GM12878 (cell line): ENCODE results near the gene NUDCD3. TPM values are rescaled to one million over a fixed set of nuclear protein-coding genes. Genes with fewer than 3 reads are reported as not detected.

Source experiments
- ASH2L ChIP-seq: fragments of 300-600, 200-600 bp; sonication (generic); IDR thresholded peaks from 2 replicates; pipeline ENCODE4 v1.6.1; 2017; ENCODE audit warnings: low read depth, mild to moderate bottlenecking, borderline replicate concordance
- ATF7 ChIP-seq: fragments of 450-650 bp; IDR thresholded peaks from 2 replicates; pipeline ENCODE4 v1.6.1; 2016; ENCODE audit warnings: low read depth, mild to moderate bottlenecking
- BCL11A ChIP-seq: IDR thresholded peaks from 2 replicates; pipeline ENCODE4 v1.6.1; 2011; ENCODE audit warnings: low read depth, low read length
- CBFB ChIP-seq: IDR thresholded peaks from 2 replicates; pipeline ENCODE4 v1.6.1; 2016; ENCODE audit warnings: antibody characterized with exemption, low read depth
- CEBPB ChIP-seq, 2 experiments: fragments of 150-350 bp in 1 of 2; IDR thresholded peaks; 2 replicates each; pipeline ENCODE4 v1.6.1; 2012 to 2014; ENCODE audit warnings: low read depth in 2 of 2, low read length in 2 of 2, borderline replicate concordance in 1 of 2, inconsistent platforms in 1 of 2
- CREB1 ChIP-seq: IDR thresholded peaks from 2 replicates; pipeline ENCODE4 v1.6.1; 2012; ENCODE audit warnings: low read depth, mild to moderate bottlenecking, inconsistent platforms
- CREM ChIP-seq: IDR thresholded peaks from 2 replicates; pipeline ENCODE4 v1.6.1; 2014; ENCODE audit warnings: antibody characterized with exemption, low read depth
- EED ChIP-seq: sonication (generic); IDR thresholded peaks from 2 replicates; pipeline ENCODE4 v1.6.1; 2016; ENCODE audit warnings: antibody characterized with exemption, low read depth
- EP300 ChIP-seq, 2 experiments: fragments of 150-350 bp in 1 of 2; IDR thresholded peaks; 2 replicates each; pipeline ENCODE4 v1.6.1; 2011 to 2012; ENCODE audit warnings: low read depth in 2 of 2, low read length in 2 of 2, borderline replicate concordance in 1 of 2, improper control_type of control experiment in 1 of 2, inconsistent platforms in 1 of 2; ENCODE audit not compliant: control insufficient read depth in 1 of 2
- ETV6 ChIP-seq, 2 experiments: fragments of 450-650 bp in 1 of 2; IDR thresholded peaks in 1 of 2; conservative IDR thresholded peaks in 1 of 2; 2 replicates each; pipeline ENCODE4 v1.6.1; 2014; ENCODE audit warnings: antibody characterized with exemption in 1 of 2, borderline replicate concordance in 1 of 2, low read depth in 1 of 2, mild to moderate bottlenecking in 1 of 2, moderate library complexity in 1 of 2
- GABPA ChIP-seq: IDR thresholded peaks from 2 replicates; pipeline ENCODE4 v1.6.1; 2014; ENCODE audit warnings: antibody characterized with exemption, low read depth, mild to moderate bottlenecking, inconsistent platforms
- KLF5 ChIP-seq: fragments of 450-650 bp; IDR thresholded peaks from 2 replicates; pipeline ENCODE4 v1.6.1; 2014; ENCODE audit warnings: mild to moderate bottlenecking; ENCODE audit not compliant: partially characterized antibody
- MAX ChIP-seq: IDR thresholded peaks from 2 replicates; pipeline ENCODE4 v1.6.1; 2012; ENCODE audit warnings: low read depth, low read length, improper control_type of control experiment
- MEF2A ChIP-seq: IDR thresholded peaks from 2 replicates; pipeline ENCODE4 v1.6.1; 2011; ENCODE audit warnings: low read depth, mild to moderate bottlenecking, low read length, moderate library complexity; ENCODE audit not compliant: insufficient read depth
- MEF2B ChIP-seq: fragments of 450-650 bp; IDR thresholded peaks from 2 replicates; pipeline ENCODE4 v1.6.1; 2018; ENCODE audit warnings: mild to moderate bottlenecking, moderate library complexity; ENCODE audit not compliant: partially characterized antibody, poor library complexity, severe bottlenecking
- MLLT1 ChIP-seq: fragments of 450-650 bp; IDR thresholded peaks from 2 replicates; pipeline ENCODE4 v1.6.1; 2016; ENCODE audit warnings: mild to moderate bottlenecking
- MXI1 ChIP-seq: fragments of 150-350 bp; IDR thresholded peaks from 2 replicates; pipeline ENCODE4 v1.6.1; 2011; ENCODE audit warnings: low read depth, mild to moderate bottlenecking, inconsistent platforms, low read length, improper control_type of control experiment
- NFIC ChIP-seq: IDR thresholded peaks from 2 replicates; pipeline ENCODE4 v1.6.1; 2012; ENCODE audit warnings: low read depth, mild to moderate bottlenecking, inconsistent platforms, low read length, moderate library complexity
- NRF1 ChIP-seq: conservative IDR thresholded peaks from 2 replicates; pipeline ENCODE4 v1.6.1; 2011; ENCODE audit warnings: mild to moderate bottlenecking, low read depth, low read length, improper control_type of control experiment
- POU2F2 ChIP-seq: IDR thresholded peaks from 3 replicates; pipeline ENCODE4 v1.6.1; 2011; ENCODE audit warnings: low read depth, mild to moderate bottlenecking, low read length, borderline replicate concordance
- RUNX3 ChIP-seq: IDR thresholded peaks from 2 replicates; pipeline ENCODE4 v1.6.1; 2012; ENCODE audit warnings: low read length, inconsistent platforms
- SRF ChIP-seq, 2 experiments: IDR thresholded peaks; 2 replicates each; pipeline ENCODE4 v1.6.1; 2011; ENCODE audit warnings: low read depth in 2 of 2, low read length in 2 of 2, mild to moderate bottlenecking in 1 of 2, moderate library complexity in 1 of 2
- STAT3 ChIP-seq: IDR thresholded peaks from 2 replicates; pipeline ENCODE4 v1.6.1; 2011; ENCODE audit warnings: low read depth, low read length, improper control_type of control experiment
- SUZ12 ChIP-seq: fragments of 200-600 bp; sonication (generic); IDR thresholded peaks from one replicate; pipeline ENCODE4 v1.6.1; 2018; ENCODE audit warnings: antibody characterized with exemption, mild to moderate bottlenecking; ENCODE audit not compliant: unreplicated experiment
- ZNF217 ChIP-seq: fragments of 450-650 bp; IDR thresholded peaks from 2 replicates; pipeline ENCODE4 v1.6.1; 2017; ENCODE audit warnings: antibody characterized with exemption, mild to moderate bottlenecking
- ZNF24 ChIP-seq: fragments of 450-650 bp; IDR thresholded peaks from 2 replicates; pipeline ENCODE4 v1.6.1; 2017; ENCODE audit warnings: antibody characterized with exemption, mild to moderate bottlenecking
- ZNF274 ChIP-seq: IDR thresholded peaks from one replicate; pipeline ENCODE4 v1.8.0; 2011; ENCODE audit not compliant: insufficient read length, insufficient read depth
- ZZZ3 ChIP-seq: IDR thresholded peaks from 2 replicates; pipeline ENCODE4 v1.6.1; 2011; ENCODE audit warnings: low read depth; ENCODE audit not compliant: control insufficient read depth, insufficient read length
- polyA plus RNA-seq, 11 experiments: library from polyadenylated mRNA; depleted of rRNA in 4 of 11; unstranded in 6 of 11; stranded (reverse) in 5 of 11; fragments of >200 nt; fragmentation: Nextera tagmentation in 4 of 11; fragmentation: Illumina TruSeq in 1 of 11; extraction: Ambion mirVana in 4 of 11; extraction: Trizol in 1 of 11; gene quantifications; 1 replicate in 1 of 11; 2 replicates in 10 of 11; pipeline versions ENCODE4 v1.2.1 to v1.2.3, GENCODE V29; 2011 to 2016; ENCODE audit warnings: inconsistent platforms in 2 of 11, missing spikeins in 2 of 11, low read depth in 1 of 11
- total RNA-seq, 4 experiments: library from RNA; depleted of rRNA in 3 of 4; stranded (reverse); fragments of >200 nt in 3 of 4; fragmentation: Illumina TruSeq in 1 of 4; extraction: Trizol in 1 of 4; gene quantifications; 2 replicates each; pipeline versions ENCODE4 v1.2.1 to v1.2.3, GENCODE V29; 2013 to 2021
- TF ChIP-seq, protein P1 (sequence below): fragments of 450-650 bp; IDR thresholded peaks from 2 replicates; pipeline ENCODE4 v1.6.1; 2017; ENCODE audit warnings: mild to moderate bottlenecking, low read depth, inconsistent platforms; ENCODE audit not compliant: poor library complexity, severe bottlenecking

Gene NUDCD3
- total and polyA plus RNA-seq, 10 of the 15 experiments (the other 5 are each of a cell fraction or from before 2014, with no cell fraction given) = 25.0 to 89.8 (median 46.4) TPM

DNA sequence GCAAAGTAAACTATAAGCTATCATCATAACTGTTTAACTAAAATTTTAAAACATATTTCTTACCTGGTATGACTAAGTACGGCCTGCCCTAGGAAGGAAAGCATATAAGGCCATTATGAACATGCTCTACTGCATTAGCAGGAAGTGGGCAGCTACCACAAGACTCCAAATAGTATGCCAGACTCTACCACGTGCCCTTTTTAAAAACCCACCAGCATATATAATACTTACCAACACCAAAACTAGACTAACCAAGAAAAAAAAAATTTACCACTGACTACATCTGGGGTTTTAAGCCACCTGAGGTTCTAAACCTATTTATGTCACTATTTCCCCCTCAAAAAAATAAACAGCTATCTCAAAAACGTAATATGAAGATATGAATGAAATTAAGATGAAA is 30.1 kb downstream of the NUDCD3 start (continued):
- TF ChIP-seq MXI1 (peak; percentile 69), CEBPB (IDR thresholded peaks at IDR 0.05; ENCODE audit: borderline replicate concordance in 1 of 2, low read depth in 2 of 2, low read length in 2 of 2) (peak in 1 of 2 experiments; percentile 89; a peak in 2 of 4 replicates), MLLT1 (peak; percentile 96), EP300 (IDR thresholded peaks at IDR 0.05; ENCODE audit: borderline replicate concordance in 1 of 2, control insufficient read depth in 1 of 2, low read depth in 2 of 2, low read length in 2 of 2) (peak; percentile 76 to 95), STAT3 (0 out of 2 replicates have a peak, but pooled peaks have one; percentile 46), ETV6 (conservative IDR thresholded peaks at IDR 0.05 in 1 of 2, IDR thresholded peaks at IDR 0.05 in 1 of 2; ENCODE audit: borderline replicate concordance in 1 of 2, low read depth in 1 of 2) (peak in 1 of 2 experiments; percentile 44; a peak in 1 of 4 replicates), CREB1 (0 out of 2 replicates have a peak, but pooled peaks have one; percentile 30), SRF (IDR thresholded peaks at IDR 0.05; ENCODE audit: low read depth in 2 of 2, low read length in 2 of 2) (peak in 1 of 2 experiments; percentile 46; a peak in 1 of 4 replicates), CBFB (peak; percentile 80; the same call in 1 of the 2 replicates), ZNF217 (no peak), KLF5 (peak; percentile 40), NFIC (peak; percentile 94), ATF7 (peak; percentile 88), GABPA (peak; percentile 20; the same call in 1 of the 2 replicates), ZZZ3 (no peak), EED (peak; percentile 44; the same call in 1 of the 2 replicates), SUZ12 (no peak), MEF2B (peak; percentile 93), NRF1 (no peak), ZNF24 (0 out of 2 replicates have a peak, but pooled peaks have one; percentile 46), MEF2A (peak; percentile 83), RUNX3 (peak; percentile 99), ASH2L (0 out of 2 replicates have a peak, but pooled peaks have one; percentile 29), CREM (peak; percentile 52; the same call in 1 of the 2 replicates), ZNF274 (no peak), MAX (peak; percentile 46; the same call in 1 of the 2 replicates), POU2F2 (peak; percentile 55; the same call in 1 of the 3 replicates), BCL11A (peak; percentile 75)
- TF ChIP-seq, protein P1, sequence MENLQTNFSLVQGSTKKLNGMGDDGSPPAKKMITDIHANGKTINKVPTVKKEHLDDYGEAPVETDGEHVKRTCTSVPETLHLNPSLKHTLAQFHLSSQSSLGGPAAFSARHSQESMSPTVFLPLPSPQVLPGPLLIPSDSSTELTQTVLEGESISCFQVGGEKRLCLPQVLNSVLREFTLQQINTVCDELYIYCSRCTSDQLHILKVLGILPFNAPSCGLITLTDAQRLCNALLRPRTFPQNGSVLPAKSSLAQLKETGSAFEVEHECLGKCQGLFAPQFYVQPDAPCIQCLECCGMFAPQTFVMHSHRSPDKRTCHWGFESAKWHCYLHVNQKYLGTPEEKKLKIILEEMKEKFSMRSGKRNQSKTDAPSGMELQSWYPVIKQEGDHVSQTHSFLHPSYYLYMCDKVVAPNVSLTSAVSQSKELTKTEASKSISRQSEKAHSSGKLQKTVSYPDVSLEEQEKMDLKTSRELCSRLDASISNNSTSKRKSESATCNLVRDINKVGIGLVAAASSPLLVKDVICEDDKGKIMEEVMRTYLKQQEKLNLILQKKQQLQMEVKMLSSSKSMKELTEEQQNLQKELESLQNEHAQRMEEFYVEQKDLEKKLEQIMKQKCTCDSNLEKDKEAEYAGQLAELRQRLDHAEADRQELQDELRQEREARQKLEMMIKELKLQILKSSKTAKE = peak; percentile 97
